ENCODE measurements around the gene EGR2. TPM values are rescaled to one million over a fixed set of nuclear protein-coding genes. Genes with fewer than 3 reads are reported as not detected.

The EGR2 gene
- total and polyA plus RNA-seq, 8 donors = 0.76 to 14.2 (median 4.8) TPM

DNA sequence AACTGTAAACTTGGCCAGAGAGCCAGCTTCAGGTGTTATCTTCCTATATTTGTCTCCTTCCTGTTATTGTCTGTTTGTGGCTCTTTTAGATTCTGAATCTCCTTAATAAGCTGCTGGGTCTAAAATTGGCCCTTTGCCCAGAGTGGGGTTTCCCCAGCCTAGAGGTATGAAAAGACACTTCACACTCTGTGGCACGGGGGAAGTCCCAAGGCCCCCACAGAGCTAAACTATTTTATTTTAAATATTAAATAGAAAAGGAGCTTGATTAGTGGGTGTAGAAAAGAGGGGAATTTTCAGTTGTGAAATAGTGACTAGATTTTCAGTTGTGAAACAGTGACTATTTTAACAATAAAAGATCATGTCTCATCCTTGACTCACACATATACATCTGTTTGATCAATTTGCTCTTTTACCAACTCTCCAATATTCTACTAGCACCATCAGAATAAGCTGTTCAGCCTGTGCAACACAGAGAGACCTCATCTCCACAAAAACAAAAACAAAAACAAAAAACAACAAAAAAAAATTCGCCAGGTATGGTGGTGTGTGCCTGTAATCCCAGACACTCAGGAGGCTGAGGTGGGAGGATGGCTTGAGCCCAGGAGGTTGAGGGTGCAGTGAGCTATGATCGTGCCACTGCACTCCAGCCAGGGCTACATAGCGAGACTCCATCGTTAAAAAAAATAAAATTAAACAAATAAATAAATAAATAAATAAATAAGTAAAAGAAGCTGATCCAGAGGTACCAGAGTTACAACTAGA lies 36.5 kb downstream of the EGR2 start:
- H3K4me1 ChIP-seq = peaks cover 0 to 5% of the 10 kb centered on the region in 2 donors
- H3K9me3 ChIP-seq = peaks cover 0 to 3% of the 10 kb centered on the region in 2 donors
- no peak for ATAC-seq
- H3K36me3 ChIP-seq = no peaks in the 10 kb centered on the region
- H3K27me3 ChIP-seq = no peaks in the 10 kb centered on the region
- intact Hi-C loops (cut with DNase I) = no loop called here
- no peak overlapping the region for H3K4me3 ChIP-seq
- no peak overlapping the region for H3K27ac ChIP-seq
- TF ChIP-seq, protein P1, sequence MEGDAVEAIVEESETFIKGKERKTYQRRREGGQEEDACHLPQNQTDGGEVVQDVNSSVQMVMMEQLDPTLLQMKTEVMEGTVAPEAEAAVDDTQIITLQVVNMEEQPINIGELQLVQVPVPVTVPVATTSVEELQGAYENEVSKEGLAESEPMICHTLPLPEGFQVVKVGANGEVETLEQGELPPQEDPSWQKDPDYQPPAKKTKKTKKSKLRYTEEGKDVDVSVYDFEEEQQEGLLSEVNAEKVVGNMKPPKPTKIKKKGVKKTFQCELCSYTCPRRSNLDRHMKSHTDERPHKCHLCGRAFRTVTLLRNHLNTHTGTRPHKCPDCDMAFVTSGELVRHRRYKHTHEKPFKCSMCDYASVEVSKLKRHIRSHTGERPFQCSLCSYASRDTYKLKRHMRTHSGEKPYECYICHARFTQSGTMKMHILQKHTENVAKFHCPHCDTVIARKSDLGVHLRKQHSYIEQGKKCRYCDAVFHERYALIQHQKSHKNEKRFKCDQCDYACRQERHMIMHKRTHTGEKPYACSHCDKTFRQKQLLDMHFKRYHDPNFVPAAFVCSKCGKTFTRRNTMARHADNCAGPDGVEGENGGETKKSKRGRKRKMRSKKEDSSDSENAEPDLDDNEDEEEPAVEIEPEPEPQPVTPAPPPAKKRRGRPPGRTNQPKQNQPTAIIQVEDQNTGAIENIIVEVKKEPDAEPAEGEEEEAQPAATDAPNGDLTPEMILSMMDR (IDR thresholded peaks at IDR 0.05) = no peak
- DNase-seq = no peak

DNA sequence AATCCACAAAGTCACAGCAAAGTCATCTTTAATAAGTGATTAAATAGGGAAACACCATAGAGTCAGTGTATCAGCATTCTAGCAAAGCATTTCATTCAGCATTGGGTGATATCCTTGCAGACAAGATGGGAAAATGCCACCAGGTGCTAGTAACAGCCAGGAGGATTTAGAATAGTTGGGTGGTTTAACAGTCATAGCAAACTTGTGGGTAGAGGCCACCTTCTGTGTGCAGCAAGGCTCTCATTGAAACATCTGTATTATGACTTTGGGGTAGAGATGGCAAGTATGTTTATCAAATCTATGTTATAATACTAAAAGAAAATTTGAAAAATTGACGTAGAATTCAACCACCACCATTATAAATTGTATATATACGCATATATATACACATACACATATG lies 38.0 kb downstream of the EGR2 start:
- ATAC-seq (no peak), DNase-seq (no peak)
- Histone ChIP-seq H3K36me3 (no peaks in the 10 kb centered on the region), H3K27me3 (no peaks in the 10 kb centered on the region), H3K4me1 (peaks cover 0 to 5% of the 10 kb centered on the region in 2 donors), H3K4me3 (no peak overlapping the region), H3K9me3 (no peaks in the 10 kb centered on the region), H3K27ac (no peak overlapping the region)
- TF ChIP-seq, protein P1 (IDR thresholded peaks at IDR 0.05) = no peak
- intact Hi-C loops (cut with DNase I) = no loop called here

DNA sequence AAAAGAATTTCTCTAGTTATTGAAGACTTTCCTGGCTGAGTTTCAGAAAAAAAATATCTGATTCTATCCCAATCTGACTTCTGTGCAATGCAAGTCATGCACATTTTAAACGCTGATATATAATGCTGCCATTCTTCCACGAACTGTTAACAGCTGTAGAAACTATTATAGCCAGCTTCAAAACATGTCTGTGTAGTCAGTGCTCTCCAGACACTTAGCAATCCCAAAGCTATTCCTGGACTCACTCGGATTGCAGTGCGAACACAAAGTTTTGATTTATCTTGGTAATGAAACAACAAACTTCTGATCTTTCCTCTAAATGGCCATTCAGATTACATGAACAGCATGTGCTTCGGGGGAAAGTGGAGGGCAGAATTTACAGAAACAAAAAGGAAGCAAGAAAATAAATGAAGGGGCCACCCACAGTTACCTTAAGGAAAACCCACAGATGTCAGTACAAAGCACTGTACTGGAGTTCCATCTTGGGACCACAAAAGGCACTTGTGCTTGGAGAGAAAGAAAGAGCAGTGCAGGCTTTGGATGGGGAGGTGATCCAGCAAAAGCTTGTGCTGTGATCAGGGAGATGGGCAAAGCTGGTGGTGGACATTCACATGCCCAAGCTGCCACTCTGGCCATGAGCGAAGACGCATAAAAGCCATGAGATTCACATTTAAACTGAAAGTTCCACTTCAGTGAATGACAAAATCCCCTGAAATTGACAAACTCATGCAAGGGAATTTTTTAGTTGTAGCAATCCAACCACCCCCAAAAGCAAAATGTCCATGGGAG lies 43.8 kb downstream of the EGR2 start:
- intact Hi-C loops (cut with DNase I) = no loop called here
- DNase-seq = peak in 2 of 4 donors; percentile 43 to 54
- H3K4me3 ChIP-seq = no peak overlapping the region
- no peaks in the 10 kb centered on the region for H3K36me3 ChIP-seq
- TF ChIP-seq, protein P1 (IDR thresholded peaks at IDR 0.05) = no peak
- H3K9me3 ChIP-seq = no peaks in the 10 kb centered on the region
- H3K4me1 ChIP-seq = no peaks in the 10 kb centered on the region
- no peak overlapping the region for H3K27ac ChIP-seq
- ATAC-seq = no peak
- H3K27me3 ChIP-seq = no peaks in the 10 kb centered on the region

DNA sequence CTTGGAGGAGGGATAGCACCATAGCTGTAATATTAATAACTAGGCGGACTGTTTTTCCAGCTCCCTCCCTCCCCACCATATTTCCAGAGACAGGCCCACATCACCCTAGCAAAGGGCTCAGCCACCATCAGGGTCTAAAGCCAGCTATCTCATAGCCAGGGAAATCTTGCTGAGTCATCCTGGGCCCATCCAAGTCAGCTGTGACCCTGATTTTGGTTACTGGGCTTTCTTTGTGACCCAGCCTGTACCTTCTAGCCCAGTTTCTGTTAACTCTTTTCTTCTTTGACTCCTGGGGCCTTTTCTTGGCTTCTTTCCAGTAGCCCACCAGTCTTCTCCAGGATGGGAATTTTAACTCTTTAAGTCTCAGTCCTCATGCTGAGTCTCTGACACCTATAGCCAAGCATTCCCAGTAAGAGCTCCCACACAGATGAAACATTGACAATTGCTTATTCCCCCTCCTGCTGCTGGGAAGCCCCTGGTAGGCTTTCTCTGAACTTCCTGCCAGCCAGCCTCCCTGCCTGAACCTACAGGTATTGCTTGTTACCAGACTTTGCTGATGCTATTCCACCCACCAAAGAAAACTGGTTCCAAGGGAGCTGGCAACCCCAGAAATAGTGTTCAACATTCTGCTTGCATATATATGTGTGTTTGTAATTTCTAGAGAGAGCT lies 46.5 kb downstream of the EGR2 start:
- DNase-seq (no peak), ATAC-seq (peak; percentile 26)

More for the DNA sequence above, 46.5 kb downstream of the EGR2 start:
- Histone ChIP-seq H3K4me3 (no peak overlapping the region), H3K36me3 (no peaks in the 10 kb centered on the region), H3K27me3 (no peaks in the 10 kb centered on the region), H3K4me1 (no peaks in the 10 kb centered on the region), H3K9me3 (no peaks in the 10 kb centered on the region), H3K27ac (no peak overlapping the region)
- TF ChIP-seq, protein P1 (IDR thresholded peaks at IDR 0.05) = no peak
- intact Hi-C loops (cut with DNase I) = no loop called here

Measured in left lung (tissue), 10 donors.